OCI-M2 (cell line): Measurements from ENCODE around the gene PEDS1.
"Not testable (repeated sequence)": the region's sequence is repeated elsewhere in the genome, so short reads cannot be mapped to it uniquely, and the experiment has no call there.

ENCODE experiments used
- DNase-seq: peaks from one replicate; lab custom pipeline; 2025; ENCODE audit not compliant: unreplicated experiment; lab: John Stamatoyannopoulos, UW

Gene PEDS1

GRCh38 chr20:50190251-50191064, 36.9 kb upstream of the PEDS1 start, which contains the start of gene CEBPB:
CEBPB (plus strand) TSS chr20:50190830; CDS start chr20:50191034, 204 bp downstream.
- peak; percentile 23 for DNase-seq

- DNase-seq = no peak
Measured at GRCh38 chr20:50189681-50190250, 36.2 kb upstream of the PEDS1 start.

GRCh38 chr20:50188879-50189680, 35.6 kb upstream of the PEDS1 start:
- no peak for DNase-seq

- no peak for DNase-seq
Measured at GRCh38 chr20:50188287-50188688, 34.8 kb upstream of the PEDS1 start.

- no peak for DNase-seq
Measured at GRCh38 chr20:50187403-50188051, 34.0 kb upstream of the PEDS1 start.

GRCh38 chr20:50186987-50187402, 33.5 kb upstream of the PEDS1 start:
- no peak for DNase-seq

- peak; percentile 90 for DNase-seq
Measured at GRCh38 chr20:50186151-50186885, 32.8 kb upstream of the PEDS1 start.

GRCh38 chr20:50185426-50185825, 31.9 kb upstream of the PEDS1 start:
- DNase-seq = no peak

GRCh38 chr20:50182346-50182745, 28.8 kb upstream of the PEDS1 start:
- DNase-seq = no peak

GRCh38 chr20:50181344-50181743, 27.8 kb upstream of the PEDS1 start:
- no peak for DNase-seq

- not testable (repeated sequence) for DNase-seq
Measured at GRCh38 chr20:50178672-50179071, 25.1 kb upstream of the PEDS1 start.

- no peak for DNase-seq
Measured at GRCh38 chr20:50175938-50176933, 22.7 kb upstream of the PEDS1 start.

- no peak for DNase-seq
Measured at GRCh38 chr20:50174456-50174855, 20.9 kb upstream of the PEDS1 start.

- DNase-seq = no peak
Measured at GRCh38 chr20:50172347-50173013, 19.0 kb upstream of the PEDS1 start.

- no peak for DNase-seq
Measured at GRCh38 chr20:50170549-50171220, 17.2 kb upstream of the PEDS1 start.

- peak; percentile 83 for DNase-seq
Measured at GRCh38 chr20:50169329-50169823, 15.9 kb upstream of the PEDS1 start.

- peak; percentile 83 for DNase-seq
Measured at GRCh38 chr20:50165684-50166554, 12.4 kb upstream of the PEDS1 start.
